HL-60 (cell line): ENCODE results near the gene GLCE.
A peak's percentile ranks its signal among the peaks of the same experiment; 100 is the strongest.

ENCODE experiments used
- DNase-seq, 2 experiments: peaks; one replicate each; pipeline ENCODE4 v3.0.0-alpha.2; 2010 to 2020; ENCODE audit warnings: low read depth in 1 of 2, low spot score in 1 of 2
- H3K27ac ChIP-seq: fragments of 250-450 bp; sonication (Bioruptor Pico); replicated peaks from 2 replicates; pipeline ENCODE4 v1.5.1; 2020; ENCODE audit warnings: mild to moderate bottlenecking, moderate library complexity
- H3K27me3 ChIP-seq: fragments of 250-450 bp; sonication (Bioruptor Pico); 2 replicates; pipeline ENCODE4 v1.5.1; 2021; ENCODE audit warnings: mild to moderate bottlenecking, moderate library complexity; ENCODE audit not compliant: insufficient read depth, poor library complexity, severe bottlenecking
- H3K4me3 ChIP-seq: replicated peaks from 2 replicates; pipeline ENCODE4 v1.5.1; 2011; ENCODE audit warnings: mild to moderate bottlenecking, control low read depth, low read length; ENCODE audit not compliant: insufficient read depth
- GABPA ChIP-seq: IDR thresholded peaks from 2 replicates; pipeline ENCODE4 v1.6.1; 2012; ENCODE audit warnings: low read depth
- POLR2AphosphoS5 ChIP-seq: IDR thresholded peaks from 2 replicates; pipeline ENCODE4 v1.6.1; 2012; ENCODE audit warnings: low read depth
- SPI1 ChIP-seq: IDR thresholded peaks from 2 replicates; pipeline ENCODE4 v1.6.1; 2012; ENCODE audit warnings: low read depth, mild to moderate bottlenecking, borderline replicate concordance
- TF ChIP-seq, protein P1 (sequence below): IDR thresholded peaks from 2 replicates; pipeline ENCODE4 v1.6.1; 2012; ENCODE audit warnings: low read depth; ENCODE audit not compliant: insufficient replicate concordance
- TF ChIP-seq, protein P2 (sequence below): IDR thresholded peaks from one replicate; pipeline ENCODE4 v1.5.1; 2011; ENCODE audit warnings: low read length, control low read depth, inconsistent platforms; ENCODE audit not compliant: insufficient read depth

The GLCE gene

DNA sequence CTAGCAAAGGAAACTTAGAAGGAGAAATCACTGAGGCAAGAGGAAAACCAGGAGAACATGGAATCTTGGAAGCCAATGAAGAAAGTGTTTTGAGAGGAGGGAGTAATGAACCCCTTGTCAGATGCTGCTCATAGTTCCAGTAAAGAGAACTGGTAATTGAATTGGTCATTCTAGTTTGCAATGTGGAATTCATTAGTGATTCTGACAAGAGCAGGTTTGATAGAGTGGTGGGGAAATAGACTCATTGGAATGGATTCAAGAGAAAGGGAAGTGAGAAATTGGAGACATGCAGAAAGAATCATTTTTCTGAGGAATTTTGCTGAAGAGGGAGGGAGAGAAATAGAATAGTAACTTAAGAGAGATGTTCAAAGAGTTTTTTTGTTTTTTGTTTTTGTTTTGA, 21.0 kb downstream of the GLCE start:
- no peak overlapping the region for H3K27ac ChIP-seq
- no peaks in the 10 kb centered on the region for H3K27me3 ChIP-seq
- DNase-seq = no peak
- no peak overlapping the region for H3K4me3 ChIP-seq
- TF ChIP-seq, protein P1, sequence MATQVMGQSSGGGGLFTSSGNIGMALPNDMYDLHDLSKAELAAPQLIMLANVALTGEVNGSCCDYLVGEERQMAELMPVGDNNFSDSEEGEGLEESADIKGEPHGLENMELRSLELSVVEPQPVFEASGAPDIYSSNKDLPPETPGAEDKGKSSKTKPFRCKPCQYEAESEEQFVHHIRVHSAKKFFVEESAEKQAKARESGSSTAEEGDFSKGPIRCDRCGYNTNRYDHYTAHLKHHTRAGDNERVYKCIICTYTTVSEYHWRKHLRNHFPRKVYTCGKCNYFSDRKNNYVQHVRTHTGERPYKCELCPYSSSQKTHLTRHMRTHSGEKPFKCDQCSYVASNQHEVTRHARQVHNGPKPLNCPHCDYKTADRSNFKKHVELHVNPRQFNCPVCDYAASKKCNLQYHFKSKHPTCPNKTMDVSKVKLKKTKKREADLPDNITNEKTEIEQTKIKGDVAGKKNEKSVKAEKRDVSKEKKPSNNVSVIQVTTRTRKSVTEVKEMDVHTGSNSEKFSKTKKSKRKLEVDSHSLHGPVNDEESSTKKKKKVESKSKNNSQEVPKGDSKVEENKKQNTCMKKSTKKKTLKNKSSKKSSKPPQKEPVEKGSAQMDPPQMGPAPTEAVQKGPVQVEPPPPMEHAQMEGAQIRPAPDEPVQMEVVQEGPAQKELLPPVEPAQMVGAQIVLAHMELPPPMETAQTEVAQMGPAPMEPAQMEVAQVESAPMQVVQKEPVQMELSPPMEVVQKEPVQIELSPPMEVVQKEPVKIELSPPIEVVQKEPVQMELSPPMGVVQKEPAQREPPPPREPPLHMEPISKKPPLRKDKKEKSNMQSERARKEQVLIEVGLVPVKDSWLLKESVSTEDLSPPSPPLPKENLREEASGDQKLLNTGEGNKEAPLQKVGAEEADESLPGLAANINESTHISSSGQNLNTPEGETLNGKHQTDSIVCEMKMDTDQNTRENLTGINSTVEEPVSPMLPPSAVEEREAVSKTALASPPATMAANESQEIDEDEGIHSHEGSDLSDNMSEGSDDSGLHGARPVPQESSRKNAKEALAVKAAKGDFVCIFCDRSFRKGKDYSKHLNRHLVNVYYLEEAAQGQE = no peak
- no peak for TF ChIP-seq GABPA
- no peak for TF ChIP-seq POLR2AphosphoS5
- no peak for TF ChIP-seq SPI1
- TF ChIP-seq, protein P2, sequence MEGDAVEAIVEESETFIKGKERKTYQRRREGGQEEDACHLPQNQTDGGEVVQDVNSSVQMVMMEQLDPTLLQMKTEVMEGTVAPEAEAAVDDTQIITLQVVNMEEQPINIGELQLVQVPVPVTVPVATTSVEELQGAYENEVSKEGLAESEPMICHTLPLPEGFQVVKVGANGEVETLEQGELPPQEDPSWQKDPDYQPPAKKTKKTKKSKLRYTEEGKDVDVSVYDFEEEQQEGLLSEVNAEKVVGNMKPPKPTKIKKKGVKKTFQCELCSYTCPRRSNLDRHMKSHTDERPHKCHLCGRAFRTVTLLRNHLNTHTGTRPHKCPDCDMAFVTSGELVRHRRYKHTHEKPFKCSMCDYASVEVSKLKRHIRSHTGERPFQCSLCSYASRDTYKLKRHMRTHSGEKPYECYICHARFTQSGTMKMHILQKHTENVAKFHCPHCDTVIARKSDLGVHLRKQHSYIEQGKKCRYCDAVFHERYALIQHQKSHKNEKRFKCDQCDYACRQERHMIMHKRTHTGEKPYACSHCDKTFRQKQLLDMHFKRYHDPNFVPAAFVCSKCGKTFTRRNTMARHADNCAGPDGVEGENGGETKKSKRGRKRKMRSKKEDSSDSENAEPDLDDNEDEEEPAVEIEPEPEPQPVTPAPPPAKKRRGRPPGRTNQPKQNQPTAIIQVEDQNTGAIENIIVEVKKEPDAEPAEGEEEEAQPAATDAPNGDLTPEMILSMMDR = no peak

GRCh38 chr15:69185216-69185615, 24.8 kb downstream of the GLCE start:
- no peaks in the 10 kb centered on the region for H3K27me3 ChIP-seq
- no peak overlapping the region for H3K27ac ChIP-seq
- DNase-seq = no peak
- no peak for TF ChIP-seq POLR2AphosphoS5
- TF ChIP-seq, protein P1 = no peak
- no peak for TF ChIP-seq GABPA
- TF ChIP-seq, protein P2 = no peak
- no peak for TF ChIP-seq SPI1
- no peak overlapping the region for H3K4me3 ChIP-seq

DNA sequence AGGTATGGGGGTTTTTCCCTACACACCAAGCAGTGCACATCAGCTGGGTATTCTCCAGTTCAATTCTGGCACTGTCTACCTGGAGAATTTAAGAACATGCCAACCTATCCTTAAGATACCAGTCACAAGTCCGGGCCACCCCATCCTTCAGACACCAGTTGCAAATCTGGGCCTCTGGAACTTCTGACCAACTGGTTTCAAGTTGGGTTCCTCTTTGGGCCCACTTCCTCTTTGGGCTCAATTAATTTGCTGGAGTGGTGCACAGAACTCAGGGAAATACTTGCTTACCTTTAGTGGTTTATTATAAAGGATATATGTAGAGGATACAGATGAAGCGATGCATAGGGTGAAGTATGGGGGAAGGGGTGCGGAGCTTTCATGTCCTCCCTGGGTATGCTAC, 25.3 kb downstream of the GLCE start:
- Histone ChIP-seq H3K27me3 (no peaks in the 10 kb centered on the region), H3K27ac (no peak overlapping the region), H3K4me3 (no peak overlapping the region)
- peak in 1 of 2 experiments; percentile 13 for DNase-seq
- TF ChIP-seq SPI1 = peak; percentile 93
- TF ChIP-seq, protein P2 = no peak

DNA sequence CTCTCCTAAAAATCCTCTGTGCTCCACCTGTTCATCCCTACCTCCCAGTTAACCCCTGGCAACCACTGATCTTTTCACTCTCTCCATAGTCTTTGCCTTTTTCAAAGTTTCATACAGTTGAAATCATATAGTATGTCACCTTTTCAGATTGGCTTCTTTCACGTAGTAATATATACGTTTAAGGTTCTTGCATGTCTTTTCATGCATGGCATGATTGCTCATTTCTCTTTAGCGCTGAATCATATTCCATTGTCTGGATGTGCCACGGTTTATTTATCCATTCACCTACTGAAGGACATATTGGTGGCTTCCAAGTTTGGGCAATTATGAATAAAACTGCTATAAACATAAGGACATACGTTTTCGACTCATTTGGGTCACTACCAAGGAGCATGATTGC, 28.7 kb downstream of the GLCE start:
- DNase-seq = no peak
- no peaks in the 10 kb centered on the region for H3K27me3 ChIP-seq
- no peak overlapping the region for H3K4me3 ChIP-seq
- TF ChIP-seq, protein P2 = no peak
- TF ChIP-seq SPI1 (no peak), GABPA (no peak)
- H3K27ac ChIP-seq = no peak overlapping the region
